HG02798 (cell line): ENCODE measurements around the gene TLR3.

Source experiments
- ATAC-seq: cut with Tn5 transposase; IDR thresholded peaks from one replicate; pipeline ENCODE4 v1.9.1; 2021; ENCODE audit warnings: mild to moderate bottlenecking; ENCODE audit not compliant: unreplicated experiment, poor library complexity

The TLR3 gene

GRCh38 chr4:186104114-186104889, 35.3 kb downstream of the TLR3 start, which contains the start of gene FAM149A:
FAM149A (plus strand) TSS chr4:186104704.
- peak; percentile 68 for ATAC-seq

DNA sequence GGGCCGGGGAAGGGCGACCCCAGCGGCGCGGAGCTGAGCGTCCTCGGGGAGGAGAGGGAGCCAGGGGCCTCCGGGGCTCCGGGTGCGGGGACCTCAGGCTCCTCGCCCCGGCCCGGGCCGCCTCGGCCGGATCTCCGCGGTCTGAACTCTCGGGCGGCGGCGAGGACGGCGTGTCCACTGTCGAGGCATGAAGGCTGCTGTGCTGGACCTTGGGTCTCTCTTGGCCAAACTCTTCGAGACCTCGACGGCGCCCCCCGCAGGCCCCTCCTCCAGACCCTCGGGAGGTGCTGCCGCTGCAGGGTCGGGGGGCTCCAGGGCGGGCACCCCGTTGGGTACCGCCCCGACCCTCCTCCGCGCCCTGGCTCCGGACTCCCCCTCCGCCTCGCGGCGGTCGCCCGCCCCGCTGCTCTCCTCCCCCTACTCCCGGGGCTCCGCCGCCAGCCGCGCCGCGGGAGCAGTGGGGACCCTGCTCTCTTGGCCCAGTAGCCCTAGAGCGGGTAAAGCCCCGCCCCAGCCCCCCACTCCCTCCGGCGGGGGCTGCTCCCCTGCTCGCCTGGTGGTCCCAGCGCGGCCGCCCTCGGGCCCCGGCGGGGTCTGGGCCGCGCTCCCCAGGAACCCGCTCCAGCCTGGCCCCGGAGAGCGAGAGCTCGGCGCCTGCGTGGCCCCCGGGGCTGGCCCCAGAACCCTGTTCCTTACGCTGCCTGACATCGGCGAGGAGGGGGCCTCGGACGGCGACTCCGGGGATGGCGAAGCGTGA, 36.1 kb downstream of the TLR3 start:
- peak; percentile 26 for ATAC-seq

DNA sequence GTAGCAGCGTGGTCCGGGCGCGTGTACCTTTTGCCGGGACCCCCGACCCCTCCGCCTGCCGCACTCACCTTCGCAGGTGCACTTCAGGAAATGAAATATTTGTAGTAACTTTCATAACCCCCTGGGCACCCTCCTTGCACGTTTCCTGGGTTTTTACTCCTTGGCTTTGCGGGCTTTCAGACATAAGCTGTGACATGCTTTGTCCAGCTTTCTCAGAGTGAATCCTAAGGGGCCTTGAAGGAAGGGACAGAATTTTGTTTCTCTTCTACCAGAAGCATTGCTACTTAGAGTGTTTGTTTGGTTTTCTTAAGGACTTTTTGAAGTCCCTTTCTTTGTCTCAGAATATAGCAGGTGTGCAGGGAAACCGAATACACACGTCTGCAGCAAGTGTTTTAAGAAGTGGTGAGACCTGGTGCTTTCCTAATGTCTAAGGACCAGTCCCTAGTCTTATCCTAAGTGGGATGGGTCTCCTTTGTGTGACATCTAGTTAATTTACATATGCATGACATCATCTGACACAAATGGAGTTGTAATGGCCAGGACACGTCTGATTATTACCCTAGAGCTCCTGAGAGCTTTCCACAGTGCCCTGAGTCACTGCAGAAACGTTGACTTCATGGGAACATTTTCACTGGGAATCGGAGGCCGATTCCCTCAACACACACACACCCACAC, 36.8 kb downstream of the TLR3 start:
- peak; percentile 30 for ATAC-seq

- no peak for ATAC-seq
These were observed 39.0 kb downstream of the TLR3 start for GRCh38 chr4:186107947-186108346.

DNA sequence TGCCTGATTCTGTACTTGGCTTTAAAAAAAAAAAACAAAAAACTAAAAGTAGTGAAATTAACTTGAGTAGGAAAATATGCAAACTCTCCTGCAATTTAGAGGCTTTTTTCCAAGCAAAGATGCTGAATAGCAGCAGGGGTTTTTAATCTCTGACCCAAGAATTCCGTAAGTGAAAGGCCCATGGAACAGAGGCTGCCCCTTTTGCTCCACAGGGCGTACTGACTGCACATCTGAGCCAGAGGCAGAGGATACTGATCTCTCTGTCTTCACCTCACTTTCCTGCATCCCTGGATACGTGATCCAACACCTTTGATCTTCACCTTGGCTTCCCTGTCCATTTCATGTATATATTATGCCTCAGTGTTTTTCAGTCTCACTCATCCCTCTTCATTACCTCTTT, 39.4 kb downstream of the TLR3 start:
- ATAC-seq, result no peak

GRCh38 chr4:186109245-186109644, 40.3 kb downstream of the TLR3 start:
- ATAC-seq, result no peak

- no peak for ATAC-seq
These were observed 47.7 kb downstream of the TLR3 start for GRCh38 chr4:186116697-186117096.

- no peak for ATAC-seq
These were observed 49.6 kb downstream of the TLR3 start for GRCh38 chr4:186118582-186118981.

DNA sequence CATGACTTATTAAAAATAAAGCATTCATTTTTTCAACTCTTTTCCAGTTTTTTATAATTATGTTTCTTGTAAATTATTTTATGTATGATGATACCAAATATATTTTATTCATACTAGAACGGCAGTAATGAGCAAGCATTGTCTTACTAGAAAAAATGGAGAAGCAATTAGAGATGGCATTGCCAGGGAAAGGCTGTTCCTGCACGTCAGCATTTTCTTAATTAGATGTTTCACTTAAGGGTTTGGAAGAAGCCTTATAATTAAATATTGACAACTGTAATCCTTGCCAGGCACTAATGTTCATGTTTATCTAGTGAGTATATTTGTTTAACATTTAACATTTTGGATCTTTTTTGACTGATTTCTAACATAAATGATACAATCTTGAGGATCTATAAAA, 52.1 kb downstream of the TLR3 start:
- ATAC-seq, result no peak

GRCh38 chr4:186128842-186129241, 59.9 kb downstream of the TLR3 start:
- ATAC-seq, result no peak

GRCh38 chr4:186131935-186132334, 63.0 kb downstream of the TLR3 start:
- ATAC-seq, result no peak

DNA sequence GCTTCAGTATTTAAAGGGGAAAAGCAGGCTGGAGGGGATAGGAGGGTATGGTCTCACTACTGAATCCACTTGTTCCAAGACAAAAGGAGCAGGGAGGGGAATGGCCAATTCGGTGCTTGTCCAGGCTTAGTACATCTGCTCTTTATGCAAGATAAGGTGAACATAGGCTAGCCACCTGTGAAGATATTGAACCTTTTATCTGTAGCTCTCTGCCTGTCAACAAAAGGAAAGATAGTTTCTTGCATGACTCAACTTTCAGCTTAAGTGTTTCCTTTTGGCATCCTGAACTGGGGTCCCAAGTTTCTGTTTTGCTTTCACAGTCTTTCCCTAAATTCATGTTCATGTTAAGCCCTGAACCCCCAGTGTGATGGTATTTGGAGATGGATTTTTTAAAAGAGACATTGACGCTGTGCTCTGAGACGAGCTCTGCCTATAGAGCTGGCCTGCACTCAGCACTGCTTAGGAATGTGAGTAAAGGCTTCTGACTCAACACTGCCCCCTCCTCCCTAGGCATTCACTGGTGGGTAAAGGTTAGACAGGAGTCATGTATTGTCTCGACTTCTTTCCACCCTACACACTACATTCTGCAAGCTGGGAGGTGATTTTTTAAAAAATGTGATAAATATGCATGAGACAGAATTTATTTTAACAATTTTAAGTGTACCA, 63.8 kb downstream of the TLR3 start:
- ATAC-seq, result no peak

- ATAC-seq, result peak; percentile 97
These were observed 65.3 kb downstream of the TLR3 start for GRCh38 chr4:186134257-186134656.

DNA sequence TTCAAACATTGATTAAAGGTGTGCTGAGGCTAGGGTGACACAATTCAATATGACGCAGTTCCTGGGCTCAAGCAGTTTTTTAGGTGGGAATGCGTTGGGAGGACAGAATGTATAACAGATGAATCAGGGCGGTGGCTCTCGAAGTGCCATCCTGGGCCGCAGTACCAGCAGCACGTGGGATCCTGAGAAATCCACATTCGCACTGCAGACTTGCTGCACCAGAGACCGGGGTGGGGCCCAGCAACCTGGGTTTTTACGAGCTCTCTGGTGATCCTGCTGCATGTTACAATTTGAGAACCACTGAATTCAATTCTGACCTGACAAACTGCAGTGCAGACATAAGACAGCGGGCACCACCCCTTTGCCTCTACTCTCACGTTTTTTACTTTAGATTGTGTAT, 65.9 kb downstream of the TLR3 start:
- no peak for ATAC-seq

- peak; percentile 58 for ATAC-seq
These were observed 68.3 kb downstream of the TLR3 start for GRCh38 chr4:186137196-186137794.
